ENCODE results near the gene TBC1D25.

Gene TBC1D25

GRCh38 chrX:48606091-48606490, 66.6 kb downstream of the TBC1D25 start:
- no peak for DNase-seq

GRCh38 chrX:48611703-48612102, 72.2 kb downstream of the TBC1D25 start:
- DNase-seq = no peak

All from CD4-positive, alpha-beta T cell treated with Interleukin-4 for 4 hours (primary cell).